DOHH2 (cell line): ENCODE data around the gene APLNR.

ENCODE experiments used
- H3F3A ChIP-seq: fragments of 200-600 bp; sonication (generic), shearing (Covaris generic); 2 replicates; pipeline ENCODE4 v1.6.0; 2016; ENCODE audit warnings: antibody characterized with exemption, mild to moderate bottlenecking; ENCODE audit not compliant: control insufficient read depth, insufficient read depth
- H3K27ac ChIP-seq: fragments of 200-600 bp; sonication (generic); 2 replicates; pipeline ENCODE4 v1.5.1; 2014; ENCODE audit warnings: low read depth, mild to moderate bottlenecking, low read length, moderate library complexity
- H3K27me3 ChIP-seq: fragments of 200-600 bp; sonication (generic); 2 replicates; pipeline ENCODE4 v1.6.1; 2014; ENCODE audit warnings: mild to moderate bottlenecking, low read length, mixed read lengths; ENCODE audit not compliant: control insufficient read depth
- H3K36me3 ChIP-seq: fragments of 200-600 bp; sonication (generic); 2 replicates; pipeline ENCODE4 v1.6.1; 2014; ENCODE audit warnings: mild to moderate bottlenecking, low read length, moderate library complexity, mixed read lengths; ENCODE audit not compliant: control insufficient read depth
- H3K4me1 ChIP-seq: fragments of 200-600 bp; sonication (generic); 2 replicates; pipeline ENCODE4 v1.6.1; 2014; ENCODE audit warnings: mild to moderate bottlenecking, low read length, mixed read lengths; ENCODE audit not compliant: control insufficient read depth
- H3K4me2 ChIP-seq: fragments of 200-600 bp; sonication (generic); 2 replicates; pipeline ENCODE4 v1.6.0; 2014; ENCODE audit warnings: mild to moderate bottlenecking, low read length, moderate library complexity
- H3K4me3 ChIP-seq: fragments of 200-600 bp; sonication (generic); 2 replicates; pipeline ENCODE4 v1.5.1; 2014; ENCODE audit warnings: mild to moderate bottlenecking, low read length, mixed read lengths
- H3K79me2 ChIP-seq: fragments of 200-600 bp; sonication (generic); 2 replicates; pipeline ENCODE4 v1.6.1; 2014; ENCODE audit warnings: mild to moderate bottlenecking, low read length, mixed read lengths; ENCODE audit not compliant: control insufficient read depth
- H3K9me2 ChIP-seq: fragments of 200-600 bp; sonication (generic); replicated peaks from 2 replicates; pipeline ENCODE4 v1.6.1; 2014; ENCODE audit warnings: mild to moderate bottlenecking, low read length, mixed read lengths; ENCODE audit not compliant: control insufficient read depth
- H3K9me3 ChIP-seq: fragments of 200-600 bp; sonication (generic); 2 replicates; pipeline ENCODE4 v1.6.1; 2014; ENCODE audit warnings: antibody characterized with exemption, low read length, mixed read lengths; ENCODE audit not compliant: control insufficient read depth, insufficient read depth
- H4K20me1 ChIP-seq: fragments of 200-600 bp; sonication (generic); 2 replicates; pipeline ENCODE4 v1.6.0; 2014; ENCODE audit warnings: low read depth, mild to moderate bottlenecking, antibody characterized with exemption, low read length, moderate library complexity; ENCODE audit not compliant: control insufficient read depth, insufficient read depth
- CTCF ChIP-seq: fragments of 200-600 bp; sonication (generic); IDR thresholded peaks from one replicate; pipeline ENCODE4 v1.5.1; 2014; ENCODE audit warnings: antibody characterized with exemption, mild to moderate bottlenecking, low read depth, low read length; ENCODE audit not compliant: poor library complexity, severe bottlenecking
- EZH2phosphoT487 ChIP-seq: fragments of 200-600 bp; sonication (generic); IDR thresholded peaks from 2 replicates; pipeline ENCODE4 v1.6.1; 2017; ENCODE audit warnings: borderline replicate concordance, mild to moderate bottlenecking, antibody characterized with exemption, low read length, moderate library complexity, mixed read lengths

Gene APLNR

GRCh38 chr11:57202281-57202680, 34.8 kb downstream of the APLNR start:
- Histone ChIP-seq H3K36me3 (no peaks in the 10 kb centered on the region), H3K79me2 (no peaks in the 10 kb centered on the region), H3K4me2 (no peak overlapping the region), H3K9me2 (no peaks in the 10 kb centered on the region), H4K20me1 (no peaks in the 10 kb centered on the region), H3F3A (no peaks in the 10 kb centered on the region), H3K4me1 (no peaks in the 10 kb centered on the region), H3K9me3 (no peaks in the 10 kb centered on the region), H3K4me3 (no peak overlapping the region), H3K27ac (no peak overlapping the region), H3K27me3 (0 out of 2 replicates have a peak, but pooled peaks cover 2% of the 10 kb centered on the region)
- TF ChIP-seq CTCF (no peak), EZH2phosphoT487 (no peak)

GRCh38 chr11:57200917-57201316, 36.1 kb downstream of the APLNR start:
- no peaks in the 10 kb centered on the region for H3K27me3 ChIP-seq
- TF ChIP-seq EZH2phosphoT487 (no peak), CTCF (no peak)

GRCh38 chr11:57199330-57199729, 37.7 kb downstream of the APLNR start:
- Histone ChIP-seq H3K4me3 (no peak overlapping the region), H4K20me1 (no peaks in the 10 kb centered on the region), H3K9me3 (no peaks in the 10 kb centered on the region), H3K36me3 (no peaks in the 10 kb centered on the region), H3F3A (no peaks in the 10 kb centered on the region), H3K27me3 (no peaks in the 10 kb centered on the region), H3K9me2 (no peaks in the 10 kb centered on the region), H3K4me2 (no peak overlapping the region), H3K4me1 (no peaks in the 10 kb centered on the region), H3K27ac (no peak overlapping the region), H3K79me2 (no peaks in the 10 kb centered on the region)
- no peak for TF ChIP-seq EZH2phosphoT487
- TF ChIP-seq CTCF = no peak

More at GRCh38 chr11:57200917-57201316, 36.1 kb downstream of the APLNR start:
- no peak overlapping the region for H3K27ac ChIP-seq
- H4K20me1 ChIP-seq = no peaks in the 10 kb centered on the region
- H3K4me1 ChIP-seq = no peaks in the 10 kb centered on the region
- H3K9me2 ChIP-seq = no peaks in the 10 kb centered on the region
- no peaks in the 10 kb centered on the region for H3K36me3 ChIP-seq
- no peak overlapping the region for H3K4me3 ChIP-seq
- H3F3A ChIP-seq = no peaks in the 10 kb centered on the region
- H3K4me2 ChIP-seq = no peak overlapping the region
- H3K79me2 ChIP-seq = no peaks in the 10 kb centered on the region
- no peaks in the 10 kb centered on the region for H3K9me3 ChIP-seq
